Activated B cell treated with CpG ODN at 0.5 μM for 24 hours (primary cell): ENCODE measurements around the gene MORN1. TPM values are rescaled to one million over a fixed set of nuclear protein-coding genes. Genes with fewer than 3 reads are reported as not detected.

ENCODE experiments used
- ATAC-seq: fragments of 200-7000 bp; cut with Tn5 transposase; one replicate; pipeline ENCODE4 v1.10.0; 2021; ENCODE audit warnings: low read depth, mild to moderate bottlenecking, moderate library complexity
- CTCF ChIA-PET: fragments of 350-600 bp; sonication (Branson Sonifier 250); formaldehyde crosslinking; loops from one replicate; lab custom pipeline; 2021; ENCODE audit warnings: antibody characterized with exemption; lab: Charles Lee
- POLR2A ChIA-PET: fragments of 350-600 bp; sonication (Branson Sonifier 250); formaldehyde crosslinking; loops from one replicate; lab custom pipeline; 2021; ENCODE audit warnings: antibody characterized with exemption; lab: Charles Lee
- DNase-seq: peaks from one replicate; pipeline ENCODE4 v3.0.0; 2022
- H3K27ac Mint-ChIP-seq: one replicate; pipeline ENCODE4 v1.8.0; 2020; ENCODE audit warnings: mixed read lengths
- H3K27me3 Mint-ChIP-seq: one replicate; pipeline ENCODE4 v1.8.0; 2021; ENCODE audit warnings: mixed read lengths
- H3K36me3 Mint-ChIP-seq: one replicate; pipeline ENCODE4 v1.8.0; 2021; ENCODE audit warnings: low read depth, mixed read lengths
- H3K4me1 Mint-ChIP-seq: one replicate; pipeline ENCODE4 v1.8.0; 2021; ENCODE audit warnings: mixed read lengths
- H3K4me3 Mint-ChIP-seq: one replicate; pipeline ENCODE4 v1.8.0; 2020; ENCODE audit warnings: mild to moderate bottlenecking, mixed read lengths
- H3K9me3 Mint-ChIP-seq: one replicate; pipeline ENCODE4 v1.8.0; 2020; ENCODE audit warnings: mixed read lengths
- CTCF ChIP-seq: fragments of 200-600 bp; IDR thresholded peaks from one replicate; pipeline ENCODE4 v1.8.0; 2022; ENCODE audit warnings: antibody characterized with exemption, mild to moderate bottlenecking
- intact Hi-C: fragments of 100-400 bp; cut with micrococcal nuclease; formaldehyde crosslinking; loops from one replicate; pipeline ENCODE4 v1.15.1; 2024
- total RNA-seq: library from RNA; stranded (reverse); gene quantifications from 2 replicates; pipeline ENCODE4 v1.2.3, GENCODE V29; 2022

The MORN1 gene
- total RNA-seq, 1 donor from 2014 or later: 17.8 TPM

DNA sequence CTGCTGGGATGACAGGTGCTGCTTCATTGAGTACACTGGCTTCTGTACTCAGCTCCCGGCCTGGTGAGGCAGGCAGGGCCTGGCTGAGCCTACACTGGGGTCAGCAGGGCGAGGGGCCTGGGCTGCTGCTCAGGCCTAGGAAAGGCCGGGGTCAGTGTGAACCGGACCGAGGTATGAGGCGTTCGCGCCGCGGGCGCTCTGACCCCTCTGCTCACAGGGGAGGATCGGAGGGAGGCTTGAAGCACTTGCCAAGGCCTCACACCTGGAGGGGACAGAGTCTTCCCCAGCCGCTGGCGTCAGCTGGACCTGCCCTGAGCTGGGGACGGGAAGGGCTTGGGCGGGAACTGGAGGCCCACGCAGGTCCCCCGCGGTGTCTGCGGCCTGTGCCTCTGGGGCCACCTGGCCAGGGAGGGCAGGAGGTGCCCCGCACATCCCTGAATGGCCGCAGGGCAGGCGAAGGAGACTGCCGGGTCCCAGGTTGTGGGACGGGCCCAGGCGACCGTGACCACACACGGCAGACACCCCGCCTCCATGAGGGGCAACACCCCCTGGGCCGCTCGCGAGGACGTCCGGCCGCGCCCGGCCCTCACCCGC lies 20.5 kb upstream of the MORN1 start:
- peaks cover 41% of the 10 kb centered on the region for H3K4me1 Mint-ChIP-seq
- no peaks in the 10 kb centered on the region for H3K9me3 Mint-ChIP-seq
- intact Hi-C loops: loop anchor here (1.0 to 5.0 kb wide), 7 partner anchors 21 to 1080 kb away; partner anchors contain the start of genes MORN1, PANK4, PRXL2B and RER1
- DNase-seq: peak; percentile 24
- no peaks in the 10 kb centered on the region for H3K27me3 Mint-ChIP-seq
- peak overlapping the region; percentile 59 for H3K27ac Mint-ChIP-seq
- TF ChIP-seq CTCF: no peak
- ChIA-PET CTCF (no interaction called here), POLR2A (interaction anchor here (0.7 to 5.7 kb wide), 3 partner anchors 20 to 136 kb away, joined by 5 to 57 read pairs (median 14); partner anchors contain the start of genes MORN1 and RER1)
- peaks cover 20% of the 10 kb centered on the region for H3K36me3 Mint-ChIP-seq
- H3K4me3 Mint-ChIP-seq: peak overlapping the region; percentile 83
- ATAC-seq: peak; percentile 12

DNA sequence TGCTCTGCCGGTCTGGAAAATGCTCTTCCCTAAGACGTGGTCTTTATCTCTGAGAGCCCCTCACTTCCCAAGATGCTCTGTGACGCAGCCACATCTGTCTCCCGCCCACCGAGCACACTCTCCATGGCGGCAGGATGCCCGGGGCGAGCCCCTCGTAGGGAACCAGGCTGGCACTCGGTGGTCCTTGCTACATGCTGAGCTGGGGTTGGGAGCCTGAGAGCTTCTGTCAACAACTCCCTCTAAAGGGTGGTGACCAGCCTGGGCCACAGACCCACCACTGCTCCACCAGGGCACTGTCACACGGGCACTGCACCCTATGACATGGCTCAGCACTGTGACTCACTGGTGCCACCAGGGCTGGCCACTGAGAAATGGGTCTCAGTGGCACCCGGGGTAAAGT lies 18.4 kb upstream of the MORN1 start:
- ChIA-PET CTCF (no interaction called here), POLR2A (no interaction called here)
- Mint-ChIP-seq H3K4me1 (peaks cover 21% of the 10 kb centered on the region), H3K27me3 (no peaks in the 10 kb centered on the region), H3K36me3 (peaks cover 35% of the 10 kb centered on the region), H3K4me3 (no peak overlapping the region), H3K9me3 (no peaks in the 10 kb centered on the region), H3K27ac (no peak overlapping the region)
- intact Hi-C loops: loop anchor here (5.0 kb wide), 1 partner anchor 1083 kb away; no protein-coding TSS in a partner anchor
- ATAC-seq (no peak), DNase-seq (no peak)
- TF ChIP-seq CTCF: no peak

- CTCF ChIA-PET: interaction anchor here (0.9 kb wide), 1 partner anchor 378 kb away, joined by 3 read pairs; no protein-coding TSS in a partner anchor
- POLR2A ChIA-PET: interaction anchor here (1.0 kb wide), 1 partner anchor 18 kb away, joined by 3 read pairs; the partner anchor contains the start of genes MORN1 and RER1
Observed at GRCh38 chr1:2408859-2409276, 17.5 kb upstream of the MORN1 start.

DNA sequence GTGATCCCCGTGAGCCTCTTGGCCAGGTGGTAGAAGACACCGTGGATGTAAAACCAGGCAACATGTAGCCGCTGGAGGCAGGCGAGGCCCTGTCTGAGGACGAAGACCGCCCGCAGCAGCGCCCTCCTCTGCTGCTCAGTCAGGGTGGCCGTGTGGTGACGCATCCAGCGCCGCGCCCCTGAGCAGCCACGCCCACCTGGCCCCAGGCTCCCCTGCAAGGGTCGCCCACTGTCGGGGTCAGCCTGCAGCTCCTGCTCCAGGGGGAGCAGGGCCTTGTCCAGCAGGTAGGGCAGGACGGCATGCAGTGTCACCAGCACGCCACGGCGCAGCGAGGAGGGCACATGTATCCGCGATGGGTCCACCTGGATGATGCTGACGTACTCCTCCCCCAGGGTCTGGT lies 17.1 kb upstream of the MORN1 start:
- Mint-ChIP-seq H3K4me3 (no peak overlapping the region), H3K36me3 (peaks cover 47% of the 10 kb centered on the region), H3K4me1 (peaks cover 11% of the 10 kb centered on the region), H3K27ac (no peak overlapping the region), H3K9me3 (no peaks in the 10 kb centered on the region), H3K27me3 (no peaks in the 10 kb centered on the region)
- no peak for DNase-seq
- ChIA-PET POLR2A (interaction anchor here (1.0 kb wide), 1 partner anchor 17 kb away, joined by 3 read pairs; the partner anchor contains the start of genes MORN1 and RER1), CTCF (interaction anchor here (0.9 kb wide), 1 partner anchor 378 kb away, joined by 3 read pairs; no protein-coding TSS in a partner anchor)
- intact Hi-C loops: no loop called here
- TF ChIP-seq CTCF: no peak
- no peak for ATAC-seq

More at GRCh38 chr1:2408859-2409276, 17.5 kb upstream of the MORN1 start:
- ATAC-seq: no peak
- Mint-ChIP-seq H3K27ac (no peak overlapping the region), H3K4me1 (peaks cover 13% of the 10 kb centered on the region), H3K27me3 (no peaks in the 10 kb centered on the region), H3K9me3 (no peaks in the 10 kb centered on the region), H3K4me3 (no peak overlapping the region), H3K36me3 (peaks cover 43% of the 10 kb centered on the region)
- no peak for TF ChIP-seq CTCF
- DNase-seq: no peak
- intact Hi-C loops: no loop called here

- no peak overlapping the region for H3K27ac Mint-ChIP-seq
- intact Hi-C loops: no loop called here
- DNase-seq (no peak), ATAC-seq (no peak)
- H3K4me3 Mint-ChIP-seq: no peak overlapping the region
- H3K36me3 Mint-ChIP-seq: peaks cover 51% of the 10 kb centered on the region
- peaks cover 11% of the 10 kb centered on the region for H3K4me1 Mint-ChIP-seq
- H3K9me3 Mint-ChIP-seq: no peaks in the 10 kb centered on the region
- POLR2A ChIA-PET: interaction anchor here (0.6 to 1.0 kb wide), 4 partner anchors 15 to 148 kb away, joined by 3 to 5 read pairs (median 4); partner anchors contain the start of genes MORN1, RER1 and TNFRSF14
- H3K27me3 Mint-ChIP-seq: no peaks in the 10 kb centered on the region
- no peak for TF ChIP-seq CTCF
- CTCF ChIA-PET: interaction anchor here (0.9 kb wide), 1 partner anchor 379 kb away, joined by 3 read pairs; no protein-coding TSS in a partner anchor
Observed at GRCh38 chr1:2407991-2408275, 16.6 kb upstream of the MORN1 start.
